Panc1 (cell line): ENCODE data around the gene EIF5A.

Experiments
- POLR2AphosphoS5 ChIP-seq: IDR thresholded peaks from 2 replicates; pipeline ENCODE4 v1.6.1; 2012; ENCODE audit warnings: mild to moderate bottlenecking, low read depth, low read length, moderate library complexity
- REST ChIP-seq, 2 experiments: IDR thresholded peaks; 2 replicates each; pipeline ENCODE4 v1.6.1; 2011 to 2012; ENCODE audit warnings: low read depth in 2 of 2, control low read depth in 1 of 2, low read length in 1 of 2, mild to moderate bottlenecking in 1 of 2, moderate library complexity in 1 of 2; ENCODE audit not compliant: insufficient read depth in 1 of 2
- TF ChIP-seq, protein P1 (sequence below): fragments of 450-650 bp; IDR thresholded peaks from 2 replicates; pipeline ENCODE4 v1.5.1; 2017; ENCODE audit warnings: mild to moderate bottlenecking

DNA sequence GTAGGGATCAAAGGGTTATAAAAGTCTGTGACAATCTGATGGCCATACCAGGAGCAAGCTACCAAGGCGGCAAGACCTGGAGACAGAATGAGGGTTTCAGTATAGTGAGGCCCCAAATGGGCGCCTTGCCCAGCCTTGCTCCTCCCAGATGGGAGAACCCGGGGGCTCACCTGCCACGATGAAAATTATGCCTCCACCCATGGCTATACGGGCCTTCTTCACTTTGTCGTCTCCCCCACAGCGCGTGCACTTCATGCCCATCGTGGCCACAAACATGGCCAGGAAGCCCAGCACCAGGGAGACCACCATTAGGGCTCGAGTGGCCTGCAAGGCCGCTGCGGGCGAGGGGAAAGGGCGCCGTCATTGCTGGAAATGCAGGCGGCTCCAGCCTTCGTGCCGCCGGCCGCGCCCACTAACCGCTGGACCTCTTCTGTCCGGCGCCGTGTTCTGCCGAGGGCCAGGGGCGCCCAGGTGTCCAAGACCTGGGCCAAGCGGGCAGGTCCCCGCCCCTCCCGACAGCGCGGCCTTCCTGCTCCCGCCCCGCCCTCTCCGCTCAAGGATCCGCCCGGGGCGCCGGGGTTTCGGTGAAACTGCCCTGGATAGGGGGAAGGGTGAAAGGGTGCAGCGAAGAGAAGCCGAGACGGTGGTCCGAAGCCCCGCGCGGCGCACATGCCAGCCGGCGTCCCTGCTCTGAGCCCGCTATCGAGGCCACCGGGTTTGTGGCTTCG is 46.6 kb upstream of the EIF5A start:
- TF ChIP-seq, protein P1, sequence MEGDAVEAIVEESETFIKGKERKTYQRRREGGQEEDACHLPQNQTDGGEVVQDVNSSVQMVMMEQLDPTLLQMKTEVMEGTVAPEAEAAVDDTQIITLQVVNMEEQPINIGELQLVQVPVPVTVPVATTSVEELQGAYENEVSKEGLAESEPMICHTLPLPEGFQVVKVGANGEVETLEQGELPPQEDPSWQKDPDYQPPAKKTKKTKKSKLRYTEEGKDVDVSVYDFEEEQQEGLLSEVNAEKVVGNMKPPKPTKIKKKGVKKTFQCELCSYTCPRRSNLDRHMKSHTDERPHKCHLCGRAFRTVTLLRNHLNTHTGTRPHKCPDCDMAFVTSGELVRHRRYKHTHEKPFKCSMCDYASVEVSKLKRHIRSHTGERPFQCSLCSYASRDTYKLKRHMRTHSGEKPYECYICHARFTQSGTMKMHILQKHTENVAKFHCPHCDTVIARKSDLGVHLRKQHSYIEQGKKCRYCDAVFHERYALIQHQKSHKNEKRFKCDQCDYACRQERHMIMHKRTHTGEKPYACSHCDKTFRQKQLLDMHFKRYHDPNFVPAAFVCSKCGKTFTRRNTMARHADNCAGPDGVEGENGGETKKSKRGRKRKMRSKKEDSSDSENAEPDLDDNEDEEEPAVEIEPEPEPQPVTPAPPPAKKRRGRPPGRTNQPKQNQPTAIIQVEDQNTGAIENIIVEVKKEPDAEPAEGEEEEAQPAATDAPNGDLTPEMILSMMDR = no peak
- TF ChIP-seq POLR2AphosphoS5 (no peak), REST (IDR thresholded peaks at IDR 0.05; ENCODE audit: insufficient read depth in 1 of 2, low read depth in 2 of 2, low read length in 1 of 2) (no peak)
